ENCODE results near the gene DLGAP4. TPM values are rescaled to one million over a fixed set of nuclear protein-coding genes. Genes with fewer than 3 reads are reported as not detected.

The DLGAP4 gene
- total and polyA plus RNA-seq, 2 of the 8 experiments (the other 6 are each of a cell fraction or from before 2014, with no cell fraction given), result 41.2 to 57.2 TPM

GRCh38 chr20:36507746-36508145 is 201.6 kb downstream of the DLGAP4 start:
- peaks cover 0 to 28% (median 2%) of the 10 kb centered on the region in 4 experiments; a peak in 4 of 8 replicates for H3K36me3 ChIP-seq (ENCODE audit: control insufficient read depth in 2 of 4, insufficient read depth in 4 of 4, low read length in 3 of 4)
- no peak overlapping the region for H3K27ac ChIP-seq (ENCODE audit: low read depth, low read length)
- no peak overlapping the region for H3K9ac ChIP-seq (replicated peaks in 1 of 4; ENCODE audit: extremely low read depth in 1 of 4, low read depth in 3 of 4, low read length in 3 of 4)
- H2BK12ac ChIP-seq (ENCODE audit: low read depth, low read length), result no peak overlapping the region
- H4K91ac ChIP-seq (replicated peaks; ENCODE audit: insufficient read length, low read length), result no peak overlapping the region
- H3K4me1 ChIP-seq (replicated peaks in 1 of 4; ENCODE audit: control insufficient read depth in 3 of 4, insufficient read depth in 4 of 4, low read length in 3 of 4), result no peaks in the 10 kb centered on the region
- H2BK120ac ChIP-seq (replicated peaks; ENCODE audit: low read depth, low read length), result no peak overlapping the region
- no peak overlapping the region for H4K5ac ChIP-seq (ENCODE audit: insufficient read length, low read depth, low read length)
- H2BK20ac ChIP-seq (ENCODE audit: low read length), result no peak overlapping the region
- no peaks in the 10 kb centered on the region for H3K79me2 ChIP-seq (ENCODE audit: control insufficient read depth in 1 of 2, insufficient read depth in 2 of 2, low read length in 2 of 2)
- POLR2A ChIA-PET (ENCODE audit: partially characterized antibody), result no interaction called here
- no peak overlapping the region for H3K4ac ChIP-seq (replicated peaks; ENCODE audit: insufficient read length, low read depth, low read length)
- H3K4me3 ChIP-seq (ENCODE audit: extremely low read depth in 1 of 4, insufficient read depth in 2 of 4, low read depth in 3 of 4, low read length in 4 of 4), result no peak overlapping the region
- H3K9me3 ChIP-seq (ENCODE audit: insufficient read depth in 2 of 2, low read depth in 1 of 2, low read length in 1 of 2), result no peaks in the 10 kb centered on the region
- DNase-seq (ENCODE audit: low read depth in 1 of 2, low spot score in 2 of 2) (no peak), FAIRE-seq (no peak)
- no peak overlapping the region for H3K23ac ChIP-seq (ENCODE audit: insufficient read length)
- H2AFZ ChIP-seq (ENCODE audit: low read length), result no peak overlapping the region
- no peak overlapping the region for H2AK5ac ChIP-seq (ENCODE audit: low read depth, low read length)
- no peaks in the 10 kb centered on the region for H3K27me3 ChIP-seq (replicated peaks in 1 of 4; ENCODE audit: control insufficient read depth in 3 of 4, extremely low read depth in 1 of 4, insufficient read depth in 3 of 4, low read length in 3 of 4)
- no peaks in the 10 kb centered on the region for H3K23me2 ChIP-seq (ENCODE audit: low read depth, low read length)
- H4K20me1 ChIP-seq (replicated peaks in 1 of 2; ENCODE audit: control insufficient read depth in 1 of 2, insufficient read depth in 2 of 2, low read length in 2 of 2), result peaks cover 0 to 2% of the 10 kb centered on the region in 2 experiments
- no peak overlapping the region for H2BK15ac ChIP-seq (ENCODE audit: low read length)
- 95% methylated on average over 6 of the region's 6 CpGs; no CpG with 5 or more reads in 1 of the 2 experiments for WGBS, 2 experiments (ENCODE audit: extremely low coverage in 1 of 2, insufficient coverage in 1 of 2, insufficient read length in 1 of 2, insufficient replicate concordance in 2 of 2, low coverage in 1 of 2, low lambda C conversion rate in 2 of 2, missing lambda C conversion rate in 1 of 2)
- H2BK5ac ChIP-seq (ENCODE audit: low read depth, low read length), result no peak overlapping the region
- no peaks in the 10 kb centered on the region for H3K79me1 ChIP-seq (ENCODE audit: low read depth, low read length)
- no peak overlapping the region for H3K4me2 ChIP-seq (ENCODE audit: insufficient read depth in 1 of 2, low read depth in 2 of 2, low read length in 2 of 2)
- H3K18ac ChIP-seq (ENCODE audit: extremely low read depth, low read length), result no peak overlapping the region
- H3K56ac ChIP-seq (replicated peaks; ENCODE audit: insufficient read length, low read depth, low read length), result no peak overlapping the region
- CTCF ChIA-PET (ENCODE audit: partially characterized antibody), result interaction anchor here (0.9 to 1.2 kb wide), 2 partner anchors 37 to 40 kb away, joined by 3 to 4 read pairs; no protein-coding TSS in a partner anchor
- H4K8ac ChIP-seq (ENCODE audit: extremely low read depth, insufficient read depth, low read length), result no peak overlapping the region
- H3K14ac ChIP-seq (ENCODE audit: insufficient read length), result no peak overlapping the region
- TF ChIP-seq SIN3A (conservative IDR thresholded peaks at IDR 0.05 in 1 of 2, IDR thresholded peaks at IDR 0.05 in 1 of 2; ENCODE audit: low read depth in 1 of 2, low read length in 2 of 2) (no peak), HDAC2 (IDR thresholded peaks at IDR 0.05; ENCODE audit: borderline replicate concordance in 1 of 2, low read depth in 2 of 2, low read length in 2 of 2) (no peak), EP300 (IDR thresholded peaks at IDR 0.05; ENCODE audit: borderline replicate concordance in 1 of 2, low read depth in 2 of 2, low read length in 2 of 2) (no peak), POLR2A (IDR thresholded peaks at IDR 0.05; ENCODE audit: control extremely low read depth in 1 of 2, low read depth in 2 of 2, low read length in 2 of 2) (no peak), PHF8 (conservative IDR thresholded peaks at IDR 0.05; ENCODE audit: low read depth, low read length) (no peak), CHD1 (IDR thresholded peaks at IDR 0.05; ENCODE audit: low read depth, low read length) (no peak), TCF12 (IDR thresholded peaks at IDR 0.05; ENCODE audit: low read depth, low read length) (no peak), TEAD4 (IDR thresholded peaks at IDR 0.05; ENCODE audit: low read depth, low read length) (no peak), RXRA (IDR thresholded peaks at IDR 0.05; ENCODE audit: insufficient read depth, low read depth, low read length) (no peak), HDAC6 (IDR thresholded peaks at IDR 0.05; ENCODE audit: low read depth, low read length) (no peak), RNF2 (IDR thresholded peaks at IDR 0.05; ENCODE audit: borderline replicate concordance, low read depth, low read length, missing control alignments, poor library complexity, severe bottlenecking) (no peak), TAF1 (IDR thresholded peaks at IDR 0.05; ENCODE audit: low read depth, low read length) (no peak)
- TF ChIP-seq, protein P1, sequence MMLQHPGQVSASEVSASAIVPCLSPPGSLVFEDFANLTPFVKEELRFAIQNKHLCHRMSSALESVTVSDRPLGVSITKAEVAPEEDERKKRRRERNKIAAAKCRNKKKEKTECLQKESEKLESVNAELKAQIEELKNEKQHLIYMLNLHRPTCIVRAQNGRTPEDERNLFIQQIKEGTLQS (IDR thresholded peaks at IDR 0.05; ENCODE audit: insufficient read depth, low read depth, low read length), result no peak

All from H1 (cell line).